Keratinocyte (primary cell): ENCODE measurements around the gene SPATA6L.

Source experiments
- EZH2 ChIP-seq: IDR thresholded peaks from one replicate; pipeline ENCODE4 v1.6.1; 2012; ENCODE audit warnings: inconsistent platforms, mild to moderate bottlenecking, low read length, moderate library complexity
- TF ChIP-seq, protein P1 (sequence below), 3 experiments: IDR thresholded peaks in 1 of 3; conservative IDR thresholded peaks in 1 of 3; optimal IDR thresholded peaks in 1 of 3; 2 replicates in 2 of 3; 3 replicates in 1 of 3; pipeline versions ENCODE3 to v1.5.1; 2011; ENCODE audit warnings: low read length in 3 of 3, mild to moderate bottlenecking in 3 of 3, moderate library complexity in 2 of 3, control low read depth in 1 of 3, inconsistent platforms in 1 of 3; ENCODE audit not compliant: insufficient read depth in 2 of 3; ENCODE audit errors: extremely low read depth in 1 of 3

DNA sequence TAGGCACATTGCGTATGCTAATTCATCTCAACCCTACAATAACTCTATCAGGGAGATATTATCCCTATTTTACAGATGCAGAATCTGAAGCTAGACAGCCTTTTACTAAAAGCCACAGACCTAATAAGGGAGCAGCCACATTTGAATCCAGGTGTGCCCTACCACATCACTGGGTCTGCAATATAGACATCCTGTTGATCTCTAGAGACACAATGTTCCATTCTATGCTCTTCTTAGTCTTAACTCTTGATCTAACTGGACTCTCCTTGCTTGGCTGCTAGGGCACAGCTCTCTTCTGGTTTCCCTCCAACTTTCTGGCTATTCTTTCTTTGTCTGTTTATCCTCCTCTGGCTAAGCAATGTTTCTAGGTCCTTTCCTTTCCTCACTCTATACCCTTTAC lies 1.4 kb upstream of the SPATA6L start:
- TF ChIP-seq, protein P1, sequence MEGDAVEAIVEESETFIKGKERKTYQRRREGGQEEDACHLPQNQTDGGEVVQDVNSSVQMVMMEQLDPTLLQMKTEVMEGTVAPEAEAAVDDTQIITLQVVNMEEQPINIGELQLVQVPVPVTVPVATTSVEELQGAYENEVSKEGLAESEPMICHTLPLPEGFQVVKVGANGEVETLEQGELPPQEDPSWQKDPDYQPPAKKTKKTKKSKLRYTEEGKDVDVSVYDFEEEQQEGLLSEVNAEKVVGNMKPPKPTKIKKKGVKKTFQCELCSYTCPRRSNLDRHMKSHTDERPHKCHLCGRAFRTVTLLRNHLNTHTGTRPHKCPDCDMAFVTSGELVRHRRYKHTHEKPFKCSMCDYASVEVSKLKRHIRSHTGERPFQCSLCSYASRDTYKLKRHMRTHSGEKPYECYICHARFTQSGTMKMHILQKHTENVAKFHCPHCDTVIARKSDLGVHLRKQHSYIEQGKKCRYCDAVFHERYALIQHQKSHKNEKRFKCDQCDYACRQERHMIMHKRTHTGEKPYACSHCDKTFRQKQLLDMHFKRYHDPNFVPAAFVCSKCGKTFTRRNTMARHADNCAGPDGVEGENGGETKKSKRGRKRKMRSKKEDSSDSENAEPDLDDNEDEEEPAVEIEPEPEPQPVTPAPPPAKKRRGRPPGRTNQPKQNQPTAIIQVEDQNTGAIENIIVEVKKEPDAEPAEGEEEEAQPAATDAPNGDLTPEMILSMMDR (optimal IDR thresholded peaks at IDR 0.05 in 1 of 3, IDR thresholded peaks at IDR 0.05 in 1 of 3, conservative IDR thresholded peaks at IDR 0.05 in 1 of 3; ENCODE audit: extremely low read depth in 1 of 3, insufficient read depth in 2 of 3, low read length in 3 of 3) = no peak
- no peak for TF ChIP-seq EZH2
